GM12878 (cell line): ENCODE data around the gene PCDHAC2.

Experiments
- ASH2L ChIP-seq: fragments of 300-600, 200-600 bp; sonication (generic); IDR thresholded peaks from 2 replicates; pipeline ENCODE4 v1.6.1; 2017; ENCODE audit warnings: low read depth, mild to moderate bottlenecking, borderline replicate concordance
- DPF2 ChIP-seq: fragments of 450-650 bp; IDR thresholded peaks from 2 replicates; pipeline ENCODE4 v1.6.1; 2017; ENCODE audit warnings: mild to moderate bottlenecking
- KDM1A ChIP-seq: fragments of 200-600 bp; sonication (generic); IDR thresholded peaks from 2 replicates; pipeline ENCODE4 v1.6.1; 2016; ENCODE audit warnings: borderline replicate concordance
- MXI1 ChIP-seq: fragments of 150-350 bp; IDR thresholded peaks from 2 replicates; pipeline ENCODE4 v1.6.1; 2011; ENCODE audit warnings: low read depth, mild to moderate bottlenecking, inconsistent platforms, low read length, improper control_type of control experiment
- NBN ChIP-seq: fragments of 450-650 bp; IDR thresholded peaks from 2 replicates; pipeline ENCODE4 v1.6.1; 2016
- POLR2AphosphoS5 ChIP-seq: IDR thresholded peaks from 2 replicates; pipeline ENCODE4 v1.6.1; 2011; ENCODE audit warnings: mild to moderate bottlenecking, low read length, inconsistent platforms
- RAD51 ChIP-seq: fragments of 450-650 bp; IDR thresholded peaks from 2 replicates; pipeline ENCODE4 v1.6.1; 2016; ENCODE audit warnings: moderate library complexity, mild to moderate bottlenecking, inconsistent platforms
- TARDBP ChIP-seq: IDR thresholded peaks from 2 replicates; pipeline ENCODE4 v1.6.1; 2016; ENCODE audit warnings: borderline replicate concordance
- TCF12 ChIP-seq: IDR thresholded peaks from 2 replicates; pipeline ENCODE4 v1.6.1; 2011; ENCODE audit warnings: low read depth, mild to moderate bottlenecking, low read length
- TCF7 ChIP-seq: IDR thresholded peaks from 2 replicates; pipeline ENCODE4 v1.6.1; 2014; ENCODE audit warnings: antibody characterized with exemption, borderline replicate concordance
- ZNF622 ChIP-seq: fragments of 450-650 bp; IDR thresholded peaks from 2 replicates; pipeline ENCODE4 v1.6.1; 2017; ENCODE audit warnings: mild to moderate bottlenecking, inconsistent platforms
- TF ChIP-seq, protein P1 (sequence below), 3 experiments: IDR thresholded peaks in 2 of 3; conservative IDR thresholded peaks in 1 of 3; 2 replicates each; pipeline ENCODE4 v1.5.1; 2011; ENCODE audit warnings: low read depth in 3 of 3, low read length in 3 of 3, mild to moderate bottlenecking in 3 of 3, control low read depth in 2 of 3, moderate library complexity in 2 of 3, inconsistent platforms in 1 of 3, mixed read lengths in 1 of 3; ENCODE audit not compliant: control insufficient read depth in 2 of 3, insufficient read depth in 1 of 3; ENCODE audit errors: extremely low read depth in 1 of 3

DNA sequence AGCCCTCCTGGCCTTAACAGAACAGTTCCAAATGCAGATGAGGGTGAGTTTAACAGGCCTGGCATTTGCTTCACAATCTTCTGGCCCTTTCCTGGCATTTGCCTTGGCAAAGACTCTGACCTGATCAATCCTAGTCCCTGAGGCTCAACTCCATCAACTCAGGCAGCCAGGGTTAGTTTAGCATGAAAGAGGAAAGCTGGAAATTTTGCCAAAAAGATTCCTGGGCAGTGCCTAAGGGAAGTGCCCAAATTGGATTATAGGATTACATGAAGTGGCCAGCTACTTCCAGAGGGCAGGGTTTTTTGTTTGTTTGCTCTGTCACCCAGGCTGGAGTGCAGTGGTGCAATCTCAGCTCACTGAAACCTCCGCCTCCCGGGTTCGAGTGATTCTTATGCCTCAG, 36.8 kb downstream of the PCDHAC2 start:
- TF ChIP-seq, protein P1, sequence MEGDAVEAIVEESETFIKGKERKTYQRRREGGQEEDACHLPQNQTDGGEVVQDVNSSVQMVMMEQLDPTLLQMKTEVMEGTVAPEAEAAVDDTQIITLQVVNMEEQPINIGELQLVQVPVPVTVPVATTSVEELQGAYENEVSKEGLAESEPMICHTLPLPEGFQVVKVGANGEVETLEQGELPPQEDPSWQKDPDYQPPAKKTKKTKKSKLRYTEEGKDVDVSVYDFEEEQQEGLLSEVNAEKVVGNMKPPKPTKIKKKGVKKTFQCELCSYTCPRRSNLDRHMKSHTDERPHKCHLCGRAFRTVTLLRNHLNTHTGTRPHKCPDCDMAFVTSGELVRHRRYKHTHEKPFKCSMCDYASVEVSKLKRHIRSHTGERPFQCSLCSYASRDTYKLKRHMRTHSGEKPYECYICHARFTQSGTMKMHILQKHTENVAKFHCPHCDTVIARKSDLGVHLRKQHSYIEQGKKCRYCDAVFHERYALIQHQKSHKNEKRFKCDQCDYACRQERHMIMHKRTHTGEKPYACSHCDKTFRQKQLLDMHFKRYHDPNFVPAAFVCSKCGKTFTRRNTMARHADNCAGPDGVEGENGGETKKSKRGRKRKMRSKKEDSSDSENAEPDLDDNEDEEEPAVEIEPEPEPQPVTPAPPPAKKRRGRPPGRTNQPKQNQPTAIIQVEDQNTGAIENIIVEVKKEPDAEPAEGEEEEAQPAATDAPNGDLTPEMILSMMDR (IDR thresholded peaks at IDR 0.05 in 2 of 3, conservative IDR thresholded peaks at IDR 0.05 in 1 of 3; ENCODE audit: control insufficient read depth in 2 of 3, extremely low read depth in 1 of 3, insufficient read depth in 1 of 3, low read depth in 3 of 3, low read length in 3 of 3), result no peak
- no peak for TF ChIP-seq TCF12
- no peak for TF ChIP-seq KDM1A
- TF ChIP-seq POLR2AphosphoS5, result no peak
- no peak for TF ChIP-seq DPF2
- no peak for TF ChIP-seq NBN
- TF ChIP-seq TCF7, result no peak
- TF ChIP-seq ASH2L, result no peak
- TF ChIP-seq MXI1, result no peak
- no peak for TF ChIP-seq RAD51
- TF ChIP-seq ZNF622, result no peak
- TF ChIP-seq TARDBP, result no peak
